Measurements from ENCODE around the gene TPP2. TPM values are rescaled to one million over a fixed set of nuclear protein-coding genes. Genes with fewer than 3 reads are reported as not detected.

The TPP2 gene
- total RNA-seq, 2 donors from 2014 or later: 41.0 to 42.0 TPM

- H3K36me3 ChIP-seq: no peaks in the 10 kb centered on the region
Observed at GRCh38 chr13:102667911-102668310, 71.1 kb downstream of the TPP2 start.

GRCh38 chr13:102670130-102670529 lies 73.3 kb downstream of the TPP2 start:
- intact Hi-C loops (cut with DNase I): no loop called here
- no peak for TF ChIP-seq CTCF (IDR thresholded peaks at IDR 0.05)
- DNase-seq: no peak
- Histone ChIP-seq H3K4me1 (no peaks in the 10 kb centered on the region), H3K27ac (no peak overlapping the region), H3K36me3 (peaks cover 5% of the 10 kb centered on the region), H3K9me3 (no peaks in the 10 kb centered on the region), H3K9ac (ENCODE audit: low read depth in 2 of 2, low read length in 2 of 2) (no peak overlapping the region), H3K27me3 (no peaks in the 10 kb centered on the region), H3K4me3 (no peak overlapping the region)

More at GRCh38 chr13:102667911-102668310, 71.1 kb downstream of the TPP2 start:
- Histone ChIP-seq H3K27ac (no peak overlapping the region), H3K4me1 (no peaks in the 10 kb centered on the region), H3K9me3 (no peaks in the 10 kb centered on the region), H3K9ac (ENCODE audit: low read depth in 2 of 2, low read length in 2 of 2) (peak overlapping the region in 1 of 2 donors; percentile 13), H3K4me3 (no peak overlapping the region), H3K27me3 (no peaks in the 10 kb centered on the region)
- TF ChIP-seq CTCF (IDR thresholded peaks at IDR 0.05): no peak
- DNase-seq: no peak
- intact Hi-C loops (cut with DNase I): no loop called here

- no peak for DNase-seq
- intact Hi-C loops (cut with DNase I): no loop called here
- no peaks in the 10 kb centered on the region for H3K4me1 ChIP-seq
- H3K9me3 ChIP-seq: no peaks in the 10 kb centered on the region
- no peak overlapping the region for H3K9ac ChIP-seq (ENCODE audit: low read depth in 2 of 2, low read length in 2 of 2)
- TF ChIP-seq CTCF (IDR thresholded peaks at IDR 0.05): no peak
- H3K27me3 ChIP-seq: no peaks in the 10 kb centered on the region
- peaks cover 9% of the 10 kb centered on the region for H3K36me3 ChIP-seq
- H3K4me3 ChIP-seq: no peak overlapping the region
- H3K27ac ChIP-seq: no peak overlapping the region
Observed at GRCh38 chr13:102675115-102675514, 78.3 kb downstream of the TPP2 start.

GRCh38 chr13:102677122-102677521 lies 80.3 kb downstream of the TPP2 start:
- no peaks in the 10 kb centered on the region for H3K27me3 ChIP-seq
- no peak overlapping the region for H3K4me3 ChIP-seq
- H3K27ac ChIP-seq: no peak overlapping the region
- peaks cover 9% of the 10 kb centered on the region for H3K36me3 ChIP-seq
- DNase-seq: no peak
- H3K4me1 ChIP-seq: no peaks in the 10 kb centered on the region
- no peaks in the 10 kb centered on the region for H3K9me3 ChIP-seq
- no peak for TF ChIP-seq CTCF (IDR thresholded peaks at IDR 0.05)
- no peak overlapping the region for H3K9ac ChIP-seq (ENCODE audit: low read depth in 2 of 2, low read length in 2 of 2)
- intact Hi-C loops (cut with DNase I): no loop called here

- Histone ChIP-seq H3K36me3 (peaks cover 9% of the 10 kb centered on the region), H3K9ac (ENCODE audit: low read depth in 2 of 2, low read length in 2 of 2) (no peak overlapping the region), H3K4me1 (no peaks in the 10 kb centered on the region), H3K9me3 (no peaks in the 10 kb centered on the region), H3K4me3 (no peak overlapping the region), H3K27me3 (no peaks in the 10 kb centered on the region), H3K27ac (no peak overlapping the region)
- DNase-seq: no peak
- TF ChIP-seq CTCF (IDR thresholded peaks at IDR 0.05): no peak
- intact Hi-C loops (cut with DNase I): no loop called here
Observed at GRCh38 chr13:102678339-102679107, 81.7 kb downstream of the TPP2 start.

Data from colonic mucosa (tissue), 4 donors.